Activated CD4-positive, CD25-positive, alpha-beta regulatory T cell treated with anti-CD3 and anti-CD28 coated beads, Interleukin-2, amount 50 U/mL, for 72 hours (primary cell): ENCODE data around the gene LOXHD1.

Source experiments
- DNase-seq: peaks from one replicate; pipeline ENCODE4 v3.0.0; 2021

Gene LOXHD1

DNA sequence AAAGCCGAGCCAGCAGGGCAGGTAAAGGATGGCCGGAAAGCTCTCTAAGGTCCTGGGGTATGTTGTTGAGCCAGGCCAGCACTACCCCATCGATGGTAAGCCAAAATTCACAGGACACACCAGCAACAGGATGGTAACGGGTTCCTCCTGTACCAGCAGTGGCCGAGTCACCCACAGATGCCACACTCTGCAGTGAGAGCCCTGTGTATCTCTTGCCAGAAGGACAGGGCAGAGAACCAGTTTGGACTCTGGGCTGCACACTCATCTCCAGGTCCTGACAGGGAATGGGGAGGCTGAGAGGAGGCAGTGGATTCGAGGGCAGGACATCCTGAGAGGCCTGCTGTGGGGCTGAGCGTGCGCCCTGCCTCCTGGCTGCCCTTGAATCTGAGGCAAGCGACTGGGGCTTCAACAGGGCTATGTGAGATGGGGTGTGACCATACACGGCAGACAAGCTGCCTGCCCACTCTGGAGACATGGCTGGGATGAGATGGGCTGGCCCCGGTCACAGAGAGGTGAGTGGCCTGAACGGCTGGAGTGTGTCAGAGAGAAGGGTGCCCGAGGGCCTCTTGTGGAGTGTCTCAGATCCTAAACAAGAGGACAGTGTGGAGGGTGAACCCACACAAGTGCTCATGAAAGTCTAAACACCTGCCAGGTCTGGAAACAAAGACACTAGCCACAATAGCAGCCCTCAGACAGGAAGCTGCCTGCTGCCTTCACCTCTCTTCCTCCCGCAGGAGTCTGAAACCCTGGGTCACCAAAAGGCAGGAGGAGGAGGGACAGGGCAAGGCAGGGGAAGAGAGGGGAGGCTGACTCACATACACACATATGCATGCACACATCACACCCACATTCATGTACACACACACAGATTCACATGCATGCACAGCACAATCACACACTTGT, 182.3 kb downstream of the LOXHD1 start:
- DNase-seq: no peak

DNA sequence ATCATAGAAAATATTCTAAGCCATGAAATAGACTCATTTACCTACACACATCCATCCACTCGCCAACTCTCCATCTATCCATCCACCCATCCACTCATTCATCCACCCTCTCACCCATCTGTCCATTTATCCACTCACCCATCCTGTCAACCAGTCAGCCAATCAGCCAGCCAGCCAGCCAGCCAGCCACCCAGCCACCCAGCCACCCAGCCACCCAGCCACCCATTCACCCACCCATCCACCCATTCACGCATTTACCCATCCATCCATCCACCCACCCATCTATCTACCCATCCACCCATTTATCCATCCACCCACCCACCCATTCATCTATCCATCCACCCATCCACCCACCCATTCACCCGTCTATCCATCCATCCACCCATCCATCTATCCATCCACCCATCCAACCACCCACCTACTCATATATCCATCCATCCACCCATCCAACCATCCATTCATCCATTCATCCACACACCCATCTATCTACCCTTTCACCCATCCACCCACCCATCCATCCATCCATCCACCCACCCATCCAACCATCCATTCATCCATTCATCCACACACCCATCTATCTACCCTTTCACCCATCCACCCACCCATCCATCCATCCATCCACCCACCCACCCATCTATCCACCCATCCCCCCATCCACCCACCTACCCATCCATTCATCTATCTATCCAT, 185.1 kb downstream of the LOXHD1 start:
- no peak for DNase-seq

DNA sequence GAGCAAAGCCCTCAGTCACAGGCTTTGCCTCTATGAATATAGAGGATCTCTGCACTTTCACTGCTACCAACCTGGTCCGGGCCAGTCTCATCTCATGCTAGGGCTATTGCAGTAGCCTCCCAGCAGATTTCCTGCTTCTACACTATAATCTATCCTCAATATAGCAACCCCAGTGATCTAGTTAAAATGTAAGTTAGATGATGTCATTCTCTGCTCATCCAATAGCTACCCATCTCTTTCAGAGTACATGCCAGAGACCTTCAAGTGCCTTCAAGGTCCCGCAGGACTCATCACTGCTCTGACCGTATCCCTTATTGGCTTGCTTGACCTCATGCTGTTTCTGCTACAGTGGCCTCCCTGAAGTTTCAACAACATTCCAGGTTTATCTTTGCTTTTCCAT, 186.3 kb downstream of the LOXHD1 start:
- no peak for DNase-seq

DNA sequence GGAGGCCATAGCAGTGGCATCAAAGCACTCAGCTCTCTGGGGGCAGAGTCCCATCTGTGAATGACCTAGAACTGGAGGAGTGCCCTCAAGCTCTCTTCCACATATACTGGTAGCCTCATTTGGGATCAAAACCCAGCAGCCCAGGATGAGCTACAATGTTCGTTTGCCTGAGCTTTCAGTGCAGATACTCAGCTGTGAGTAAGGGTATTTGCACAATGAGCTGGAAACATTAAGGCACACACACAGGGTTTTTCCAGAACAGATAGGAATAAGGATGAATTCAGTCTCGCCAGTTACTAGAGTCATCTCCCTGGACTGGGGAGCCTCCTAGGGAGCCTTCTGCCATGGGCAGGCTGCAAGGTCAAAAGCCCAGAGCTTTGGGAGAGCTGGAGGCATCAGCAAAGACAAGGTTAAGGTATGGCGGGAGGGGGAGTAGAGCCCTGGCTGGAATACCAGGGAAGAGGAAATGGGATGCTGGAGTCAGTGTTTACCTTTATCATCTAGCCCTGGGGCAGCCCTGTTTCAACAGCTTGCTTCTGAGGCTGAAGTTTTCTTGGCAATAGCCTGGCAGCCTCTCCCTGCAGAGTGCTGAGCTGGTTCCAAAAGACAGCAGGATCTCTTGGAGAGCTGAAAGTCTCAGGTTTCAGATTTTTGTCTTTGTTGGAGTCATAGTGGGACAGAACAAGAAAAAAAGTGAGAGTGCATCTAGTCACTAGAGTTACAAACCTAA, 187.7 kb downstream of the LOXHD1 start:
- DNase-seq: no peak

DNA sequence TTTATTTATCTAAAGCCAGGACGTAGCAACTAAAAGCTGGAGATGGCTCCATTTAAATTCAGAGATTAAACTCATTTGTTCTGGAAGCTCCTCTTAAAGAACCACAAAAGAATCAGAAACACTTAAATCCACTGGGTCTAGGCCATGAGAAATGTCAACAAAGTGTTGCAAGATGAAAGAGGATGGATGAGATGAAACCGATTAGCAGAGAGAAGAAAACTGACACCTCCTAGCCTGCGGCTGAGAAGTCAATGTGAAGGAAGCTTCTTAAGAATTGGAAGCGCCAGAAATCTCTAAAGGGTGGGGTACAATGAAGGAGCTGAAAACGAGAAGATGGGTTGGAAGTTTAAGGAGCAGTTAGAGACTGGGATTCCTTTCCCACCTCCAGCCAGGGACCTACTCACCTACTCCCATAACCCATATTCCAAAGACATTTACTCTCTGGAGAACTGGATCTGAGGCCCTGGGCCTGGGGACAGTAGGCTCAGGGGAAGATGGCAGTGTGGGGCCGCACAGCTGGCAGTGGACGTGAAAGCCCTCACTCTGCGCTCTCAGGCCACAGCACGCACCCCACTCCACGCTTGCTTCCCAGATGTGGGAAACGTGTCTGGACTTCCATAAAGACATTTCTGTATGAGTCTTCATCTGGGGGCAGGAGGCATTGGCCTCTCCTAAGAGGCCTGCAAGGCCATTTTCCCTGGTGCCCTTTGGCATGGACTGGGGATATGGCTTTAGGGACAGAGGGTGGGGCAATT, 188.4 kb downstream of the LOXHD1 start:
- DNase-seq: no peak

DNA sequence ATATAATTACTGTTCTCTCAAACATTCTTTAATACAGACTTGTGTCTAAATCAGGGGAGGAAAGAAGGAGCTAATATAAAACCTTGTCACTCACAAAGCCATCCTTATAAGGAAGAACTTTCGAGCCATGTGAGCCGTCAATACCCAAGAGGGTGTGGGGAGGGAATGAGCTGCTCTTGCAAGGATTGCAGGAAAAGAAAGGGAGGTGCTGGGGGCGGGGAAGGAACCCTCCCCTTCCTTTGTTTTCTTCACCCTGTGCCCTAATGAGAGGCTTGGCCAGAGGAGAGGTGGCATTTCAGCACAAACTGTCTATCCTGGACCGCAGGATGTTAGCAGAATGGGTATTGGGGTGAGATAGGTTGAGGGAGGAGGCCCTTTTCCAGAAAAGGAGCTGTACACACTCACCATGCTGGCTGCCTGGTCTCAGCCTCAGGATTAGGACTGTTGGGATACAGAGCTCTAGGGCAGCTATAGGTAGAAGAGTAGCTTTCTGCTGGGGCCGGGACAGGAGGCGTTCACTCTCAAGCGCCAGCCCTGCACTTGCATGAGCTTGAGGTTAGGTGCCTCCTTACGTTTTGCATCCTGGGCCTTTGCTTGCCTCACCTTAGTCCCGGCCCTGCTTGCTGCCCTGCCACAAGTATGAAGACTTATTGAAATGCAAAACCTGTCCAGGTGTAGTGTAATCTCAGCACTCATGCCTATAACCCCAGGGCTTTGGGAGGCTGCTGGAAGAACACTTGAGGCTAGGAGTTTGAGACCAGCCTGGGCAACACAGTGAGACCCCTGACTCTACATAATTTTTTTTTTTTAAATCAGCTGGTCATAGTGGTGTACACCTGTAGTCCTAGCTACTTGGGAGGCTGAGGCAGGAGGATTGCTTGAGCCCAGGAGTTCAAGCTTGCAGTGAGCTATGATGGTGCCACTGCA, 190.5 kb downstream of the LOXHD1 start:
- no peak for DNase-seq

DNA sequence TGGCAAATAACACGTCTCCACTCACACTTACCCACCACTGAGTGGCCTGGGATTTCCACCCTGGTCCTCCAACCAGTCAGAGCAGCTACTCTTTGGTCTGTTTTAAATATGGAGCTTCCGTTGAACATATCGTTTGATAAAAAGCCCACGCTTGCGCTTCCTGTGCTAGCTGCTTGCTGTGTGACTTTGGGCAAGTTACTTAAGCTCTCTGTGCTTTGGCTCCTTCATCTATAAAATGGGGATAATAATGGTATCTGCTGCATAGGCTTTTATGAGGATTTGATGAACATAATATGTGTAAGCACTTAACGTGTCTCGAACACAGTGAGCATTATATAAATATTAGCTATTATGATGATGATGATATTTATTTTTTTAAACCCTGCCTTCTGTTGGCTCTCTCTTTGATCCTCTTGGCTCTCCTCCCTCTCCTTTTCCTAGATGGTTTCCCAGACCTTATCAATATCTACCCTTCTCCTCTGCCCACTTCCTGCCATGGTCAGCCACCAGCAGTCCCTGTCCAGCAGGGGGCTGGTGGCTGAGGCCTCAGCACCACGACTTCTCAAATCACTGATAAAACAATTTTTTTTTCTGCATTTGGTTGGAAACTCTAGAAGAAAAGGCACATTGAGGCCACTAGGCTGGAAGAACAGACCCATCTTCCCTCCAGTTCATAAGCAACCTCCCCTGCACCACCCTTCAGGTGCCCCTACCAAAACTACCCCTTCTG, 191.9 kb downstream of the LOXHD1 start:
- DNase-seq: no peak

DNA sequence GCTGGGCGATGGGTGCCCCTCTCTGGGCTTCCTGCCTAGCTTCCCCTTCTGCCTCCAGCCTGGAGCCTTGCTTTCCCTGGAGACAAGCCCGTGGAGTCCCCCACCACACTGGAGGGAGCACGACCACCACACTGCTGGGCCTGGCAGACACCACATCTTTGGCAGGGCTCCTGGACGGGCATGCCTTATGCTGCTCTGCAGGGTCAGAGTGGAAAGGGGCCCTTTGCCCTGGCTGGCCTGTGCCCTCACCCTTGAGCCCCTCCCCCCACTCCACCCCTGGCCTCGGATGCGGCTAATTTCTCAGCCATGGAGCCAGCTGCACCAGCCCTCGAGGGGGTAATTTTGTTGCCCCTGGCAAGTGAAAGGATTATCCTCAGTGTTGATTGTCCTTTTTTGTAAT, 194.5 kb downstream of the LOXHD1 start:
- no peak for DNase-seq

DNA sequence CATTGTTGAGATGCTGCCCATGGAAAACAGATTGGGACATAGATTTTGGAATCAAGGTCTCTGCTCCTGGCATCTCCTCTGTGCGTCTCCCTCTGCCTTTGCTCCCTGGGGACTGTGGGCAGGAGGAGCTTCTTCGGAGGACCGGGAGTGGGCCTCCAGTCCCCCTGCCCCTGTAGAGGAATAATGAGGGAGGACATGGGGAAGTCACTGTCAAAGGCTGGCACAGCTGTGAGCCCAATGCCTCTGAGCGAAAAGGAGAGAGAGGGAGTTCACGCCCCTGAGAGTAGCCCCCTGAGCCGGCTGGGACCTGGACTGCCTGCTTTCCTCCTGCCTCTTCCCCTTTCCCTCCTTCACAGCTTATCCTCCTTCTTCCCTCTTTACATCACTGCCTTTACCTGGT, 195.0 kb downstream of the LOXHD1 start:
- no peak for DNase-seq

DNA sequence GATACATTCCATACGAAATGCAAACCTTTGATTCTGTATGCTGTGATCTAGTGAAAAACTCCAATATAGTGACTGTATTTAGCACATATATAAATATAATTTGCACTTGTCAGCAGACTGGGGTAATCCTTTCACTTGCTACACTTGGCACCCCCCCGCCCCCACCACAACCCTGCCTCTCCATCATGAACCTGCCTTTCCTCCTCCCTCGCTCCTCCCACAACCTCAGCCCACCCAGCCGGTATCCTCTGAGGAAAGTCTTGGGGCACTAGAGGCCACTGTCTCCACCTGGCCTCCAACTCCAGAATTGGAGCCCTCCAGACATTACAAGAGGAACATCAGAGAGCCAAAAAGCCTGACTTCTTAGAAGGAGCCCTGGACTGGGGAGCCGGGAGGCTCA, 196.3 kb downstream of the LOXHD1 start:
- DNase-seq: no peak

DNA sequence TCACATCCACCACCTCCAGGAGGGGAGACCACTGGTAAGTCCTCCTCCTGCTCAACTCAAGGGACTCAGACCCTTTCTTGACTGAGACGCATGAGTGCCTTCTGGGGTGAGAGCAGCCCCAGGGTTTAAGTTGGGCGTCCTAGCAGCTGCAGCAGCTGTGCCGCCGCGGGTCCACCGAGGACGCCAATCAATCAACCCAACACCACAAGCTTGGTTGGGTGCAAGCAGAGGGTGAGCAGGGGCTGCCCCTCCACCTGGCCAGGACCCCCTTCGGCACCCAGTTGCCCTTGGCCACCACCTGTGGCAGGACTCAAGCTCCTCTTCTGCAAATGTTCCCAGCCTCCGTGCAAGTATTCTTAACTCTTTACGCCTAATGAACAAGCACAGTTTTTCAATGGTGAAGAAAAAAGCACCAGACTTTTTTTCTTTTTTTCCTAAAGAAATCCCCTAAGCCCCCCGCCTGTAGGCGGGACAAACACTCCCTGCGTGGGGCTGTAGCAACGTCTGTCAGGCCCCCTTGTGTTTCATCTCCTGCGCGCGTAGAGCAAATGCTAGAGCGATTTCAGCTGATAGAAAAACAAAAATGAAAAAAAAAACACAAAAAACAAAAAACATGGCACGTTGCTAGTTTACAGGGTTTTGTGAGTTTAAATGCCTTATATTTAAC, 197.1 kb downstream of the LOXHD1 start:
- DNase-seq: no peak

DNA sequence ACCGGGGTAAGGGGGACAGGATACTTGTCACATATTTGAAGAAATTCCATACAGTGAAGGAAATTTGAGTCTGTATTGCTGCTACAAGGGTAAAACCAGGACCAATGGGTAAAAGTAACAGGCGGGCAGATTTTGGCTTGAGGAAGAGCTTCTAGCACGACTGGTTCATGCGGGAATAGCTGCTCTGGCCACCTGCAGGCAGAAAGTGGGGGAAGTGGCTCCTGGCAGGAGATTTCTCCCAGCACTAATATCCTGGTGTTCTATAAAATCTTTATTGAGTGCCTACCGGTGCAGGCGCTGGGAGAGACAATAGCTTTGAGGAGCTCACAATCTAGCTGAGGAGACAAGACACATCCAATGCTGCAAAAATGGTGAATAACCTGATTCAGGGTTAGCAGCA, 198.5 kb downstream of the LOXHD1 start:
- no peak for DNase-seq

DNA sequence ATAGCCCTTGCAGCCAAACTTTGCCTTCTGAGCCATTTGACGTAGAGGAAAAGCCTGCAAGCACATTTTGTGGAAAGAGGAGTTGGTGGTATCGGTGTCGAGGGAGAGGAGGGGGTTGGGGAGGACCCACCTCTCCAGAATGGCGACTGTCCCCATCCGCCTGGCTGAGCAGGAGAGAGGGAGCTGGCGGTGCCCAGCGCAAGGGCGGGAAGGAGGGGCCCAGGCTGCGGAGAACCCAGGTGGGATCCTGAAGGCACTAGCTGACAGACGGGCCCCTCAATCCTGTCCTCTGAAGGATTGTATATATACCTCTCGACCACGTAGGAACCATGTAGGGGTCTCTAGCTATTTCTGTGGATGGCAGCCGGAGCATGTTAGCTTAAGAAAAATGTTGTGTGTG, 200.3 kb downstream of the LOXHD1 start:
- no peak for DNase-seq

DNA sequence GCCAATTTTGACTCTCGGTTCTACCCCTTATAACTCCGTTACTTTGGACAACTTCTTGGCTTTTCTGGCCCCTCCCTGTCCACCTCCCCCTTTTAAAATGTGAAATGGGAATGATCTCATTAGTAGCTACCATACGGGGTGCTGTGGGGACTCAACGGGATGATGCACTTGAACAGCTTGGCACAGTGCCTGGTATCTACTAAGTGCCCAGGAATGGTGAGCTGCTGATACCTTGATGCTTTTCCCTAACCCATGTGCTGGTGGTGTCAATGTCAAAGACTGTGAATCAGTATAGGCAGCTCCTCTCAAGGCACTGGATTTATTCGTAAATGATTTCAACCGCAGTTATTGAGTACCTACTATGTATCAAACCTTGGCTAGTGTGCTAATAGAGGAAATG, 204.2 kb downstream of the LOXHD1 start:
- no peak for DNase-seq

DNA sequence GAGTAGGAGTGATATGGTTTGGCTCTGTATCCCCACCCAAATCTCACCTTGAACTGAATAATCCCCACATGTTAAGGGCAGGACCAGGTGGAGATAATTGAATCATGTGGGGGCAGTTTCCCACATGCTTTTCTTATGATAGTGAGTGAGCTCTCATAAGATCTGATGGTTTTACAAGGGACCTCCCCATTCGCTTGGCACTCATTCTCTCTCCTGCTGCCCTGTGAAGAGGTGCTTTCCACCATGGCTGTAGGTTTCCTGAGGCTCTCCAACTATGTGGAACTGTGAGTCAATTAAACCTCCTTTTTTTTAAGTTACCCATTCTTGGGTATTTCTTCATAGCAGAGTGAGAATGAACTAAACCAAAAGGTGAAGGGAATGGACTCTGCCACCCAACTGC, 207.5 kb downstream of the LOXHD1 start:
- DNase-seq: no peak

DNA sequence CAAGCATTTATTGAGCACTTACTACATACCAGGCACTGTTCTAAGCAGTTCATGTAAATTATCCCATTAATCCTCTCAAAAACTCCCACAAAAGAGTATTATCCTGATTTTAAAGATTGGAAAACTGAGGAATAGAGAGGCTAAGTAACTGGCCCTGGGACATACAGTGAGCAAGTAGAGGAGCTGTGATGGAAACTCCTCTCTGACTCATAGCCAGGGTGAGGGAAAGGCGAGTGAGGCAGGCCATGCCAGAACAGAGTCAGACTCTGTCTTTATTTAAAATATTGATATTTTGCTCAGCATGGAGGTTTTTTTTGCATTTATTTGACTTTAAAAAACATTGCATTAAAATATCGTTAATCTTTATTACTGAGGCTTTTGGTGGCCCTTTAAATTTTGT, 208.0 kb downstream of the LOXHD1 start:
- no peak for DNase-seq

DNA sequence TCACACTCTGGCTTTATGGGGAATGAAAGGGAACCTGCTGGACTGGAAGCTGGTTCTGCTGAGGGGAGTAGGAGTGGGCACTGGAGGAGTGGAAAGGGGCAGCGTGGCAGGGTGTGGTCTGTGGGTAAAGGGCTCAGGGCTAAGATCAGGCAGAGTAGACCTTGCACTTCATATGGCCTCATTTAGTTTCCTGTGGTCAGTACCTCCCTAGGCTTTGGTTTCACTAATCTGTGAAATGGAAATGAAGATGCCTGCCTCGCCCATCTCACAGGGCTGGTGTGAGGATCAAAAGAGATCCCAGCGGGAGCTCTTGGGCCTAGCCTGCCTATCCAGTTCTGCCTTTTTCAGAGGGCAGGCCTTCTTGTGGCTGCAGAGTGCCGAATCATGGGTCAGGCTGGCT, 208.7 kb downstream of the LOXHD1 start:
- no peak for DNase-seq

DNA sequence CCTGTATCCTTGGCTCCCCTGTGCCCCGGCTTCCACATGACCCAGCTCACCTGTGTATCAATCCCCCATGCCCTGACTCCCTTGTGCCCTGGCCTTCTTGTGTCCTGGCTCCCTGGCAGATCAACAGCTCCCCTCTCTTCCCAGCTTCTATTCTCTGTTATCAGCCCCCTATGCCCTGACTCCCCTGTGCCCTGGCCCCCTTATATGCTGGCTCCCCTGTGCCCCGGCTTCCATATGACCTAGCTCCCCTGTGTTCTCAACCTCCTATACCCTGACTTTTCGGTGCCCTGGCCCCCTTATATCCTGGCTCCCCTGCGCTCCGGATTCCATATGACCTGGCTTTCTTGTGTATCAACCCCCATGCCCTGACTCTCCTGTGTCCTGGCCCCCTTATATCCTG, 209.2 kb downstream of the LOXHD1 start:
- DNase-seq: no peak

DNA sequence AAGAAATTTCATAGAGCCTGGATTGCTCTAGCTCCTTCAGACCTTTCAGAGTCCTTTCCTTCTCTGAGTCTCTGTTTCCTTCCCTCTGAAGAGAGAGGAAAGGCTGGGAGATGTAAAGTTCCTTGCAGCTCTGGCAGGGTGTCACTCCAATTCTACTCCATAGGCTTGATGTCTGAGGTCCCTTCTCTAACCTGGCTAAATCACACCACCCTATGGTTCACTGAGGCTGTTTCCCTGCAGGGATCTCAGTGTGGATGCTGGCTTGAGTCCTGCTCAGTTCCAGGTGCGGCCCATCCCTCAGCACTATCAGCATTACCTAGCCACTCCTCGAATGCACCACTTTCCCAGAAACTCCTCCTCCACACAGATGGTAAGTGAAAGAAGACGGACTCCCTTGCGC, 209.7 kb downstream of the LOXHD1 start:
- DNase-seq: no peak

DNA sequence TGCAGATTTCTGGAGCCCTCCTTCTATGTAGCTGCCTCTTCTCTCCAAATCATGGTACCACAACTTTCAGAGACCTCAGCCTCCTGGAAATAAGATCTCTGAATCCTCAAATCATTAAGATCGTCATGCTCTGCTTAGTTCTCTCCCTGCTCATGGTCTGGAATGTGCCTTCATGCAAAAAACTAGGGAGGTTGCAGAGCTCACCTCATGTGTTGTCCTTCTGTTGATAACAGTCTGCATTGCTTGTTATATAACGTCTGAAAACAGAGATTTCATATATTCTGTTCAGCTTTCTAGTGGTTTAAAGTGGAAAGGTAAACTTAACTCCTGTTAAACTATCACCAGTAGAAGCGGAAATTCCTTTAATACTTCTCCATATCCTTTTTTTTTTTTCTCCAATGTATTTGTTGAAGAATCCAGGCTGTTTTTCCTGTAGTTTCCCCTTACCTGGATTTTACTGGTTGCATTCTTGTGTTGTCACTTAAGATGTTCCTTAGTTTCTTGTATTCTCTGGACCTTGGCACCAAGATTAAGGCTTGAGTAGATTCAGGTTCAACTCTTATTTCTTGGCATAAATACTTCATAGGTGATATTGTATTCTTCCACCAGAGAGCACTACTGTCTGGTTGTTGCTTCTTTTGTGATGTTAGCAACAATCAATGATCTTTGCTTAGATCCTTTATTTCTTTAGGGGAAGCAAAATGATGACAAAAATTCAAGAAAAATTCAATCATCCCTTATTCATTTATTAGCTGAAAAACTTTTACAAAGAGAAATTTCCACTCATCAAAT, 211.3 kb downstream of the LOXHD1 start:
- no peak for DNase-seq
